GM19452 (cell line): Measurements from ENCODE around the gene ADAMTSL3.
"Not testable (repeated sequence)": the region's sequence is repeated elsewhere in the genome, so short reads cannot be mapped to it uniquely, and the experiment has no call there.

Source experiments
- ATAC-seq: cut with Tn5 transposase; IDR thresholded peaks from one replicate; pipeline ENCODE4 v1.9.1; 2021; ENCODE audit not compliant: unreplicated experiment

Gene ADAMTSL3

DNA sequence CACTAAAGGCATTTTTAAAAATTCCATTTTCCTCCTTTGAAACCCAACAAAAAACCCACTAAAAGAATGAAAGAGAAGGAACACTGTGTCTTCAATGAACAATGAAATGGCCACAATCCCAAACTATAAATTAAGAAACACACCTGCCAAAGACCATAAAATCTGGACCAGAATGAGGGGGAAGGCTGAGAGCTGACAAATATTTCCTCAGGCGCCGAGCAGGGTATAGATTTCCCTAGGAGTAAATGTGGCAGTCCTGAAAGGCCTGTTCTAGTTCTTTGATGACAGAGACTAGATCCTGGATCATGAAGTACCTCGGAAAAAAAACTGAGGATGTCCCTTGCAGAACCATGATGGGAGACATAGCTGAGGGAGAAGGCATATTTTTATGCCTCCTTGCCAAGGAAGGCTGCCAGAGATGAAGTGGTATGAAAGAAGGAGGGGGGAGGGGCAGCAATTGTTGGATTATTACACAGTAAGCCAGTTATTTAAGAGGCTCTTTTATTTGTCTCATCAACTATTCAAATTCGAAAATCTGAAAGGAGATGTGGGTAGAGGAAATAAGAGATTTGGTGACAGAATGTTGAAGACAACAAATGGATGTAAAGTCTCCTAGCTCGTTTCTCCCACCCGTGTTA, 306.4 kb downstream of the ADAMTSL3 start:
- no peak for ATAC-seq

DNA sequence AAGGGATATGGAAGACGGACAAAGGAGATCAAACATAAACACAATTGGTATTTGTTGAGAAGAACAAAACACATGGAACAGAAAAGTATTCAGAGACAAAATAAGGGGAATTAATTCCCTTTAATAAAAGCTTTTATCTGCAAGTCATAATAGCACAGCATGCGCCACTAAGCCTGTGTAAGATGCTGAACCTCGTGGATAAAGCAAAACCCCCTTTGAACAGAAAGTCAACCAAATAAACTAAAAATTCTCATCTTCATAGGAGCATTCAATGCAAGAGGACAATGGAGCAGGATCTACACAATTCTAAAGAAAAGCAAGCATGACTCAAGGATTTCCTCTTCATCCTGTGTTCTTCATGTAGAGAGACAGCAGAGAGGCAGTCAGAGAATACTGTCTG, 307.4 kb downstream of the ADAMTSL3 start:
- no peak for ATAC-seq

DNA sequence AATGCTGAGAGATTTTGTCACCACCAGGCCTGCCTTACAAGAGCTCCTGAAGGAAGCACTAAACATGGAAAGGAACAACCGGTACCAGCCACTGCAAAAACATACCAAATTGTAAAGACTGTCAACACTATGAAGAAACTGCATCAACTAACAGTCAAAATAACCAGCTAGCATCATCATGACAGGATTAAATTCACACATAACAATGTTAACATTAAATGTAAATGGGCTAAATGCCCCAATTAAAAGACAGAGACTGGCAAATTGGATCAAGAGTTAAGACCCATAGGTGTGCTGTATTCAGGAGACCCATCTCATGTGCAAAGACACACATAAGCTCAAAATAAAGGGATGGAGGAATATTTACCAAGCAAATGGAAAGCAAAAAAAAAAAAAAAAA, 311.0 kb downstream of the ADAMTSL3 start:
- ATAC-seq: not testable (repeated sequence)

DNA sequence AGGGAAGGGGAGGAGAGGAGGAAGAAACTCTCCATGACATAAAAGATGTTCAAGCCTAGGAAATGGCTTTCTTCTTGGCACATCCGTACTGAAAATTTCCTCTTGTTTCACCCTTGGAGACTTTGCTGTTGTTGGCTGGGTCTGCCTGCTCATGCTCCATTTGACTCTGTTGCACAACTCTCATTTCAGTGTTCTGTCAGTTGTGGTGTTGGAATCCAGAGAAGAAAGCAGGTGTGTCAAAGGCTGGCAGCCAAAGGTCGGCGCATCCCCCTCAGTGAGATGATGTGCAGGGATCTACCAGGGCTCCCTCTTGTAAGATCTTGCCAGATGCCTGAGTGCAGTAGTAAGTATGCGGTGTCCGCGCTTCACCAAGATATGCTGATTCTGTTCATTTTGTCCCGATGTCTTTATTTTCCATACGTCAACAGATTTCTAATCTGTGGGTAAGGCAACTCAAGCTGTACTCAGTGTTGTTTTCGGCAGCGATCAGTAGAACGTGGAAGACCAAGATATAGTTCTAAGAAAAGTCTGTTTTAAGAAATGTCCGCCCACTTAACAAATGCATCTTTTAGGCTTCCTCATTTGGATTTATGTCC, 316.5 kb downstream of the ADAMTSL3 start:
- ATAC-seq: no peak

DNA sequence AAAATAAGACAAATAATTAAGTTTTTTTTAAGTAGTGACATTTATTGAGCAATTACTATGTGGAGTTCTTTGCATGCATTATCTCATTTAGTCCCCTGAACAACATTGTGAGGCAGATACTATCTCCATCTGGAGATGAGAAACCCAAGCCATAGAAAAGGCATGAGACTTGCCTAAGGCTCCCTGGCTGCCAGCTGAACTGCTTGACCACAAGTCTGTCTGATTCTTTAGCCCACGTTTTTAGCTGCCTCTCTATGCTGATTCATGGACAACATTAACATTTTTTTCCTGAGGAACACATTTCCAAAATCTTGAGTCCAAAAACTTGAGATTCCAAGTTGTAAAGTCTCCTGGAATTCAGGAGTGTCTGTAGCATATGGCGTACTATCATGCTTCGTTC, 318.1 kb downstream of the ADAMTSL3 start:
- no peak for ATAC-seq

DNA sequence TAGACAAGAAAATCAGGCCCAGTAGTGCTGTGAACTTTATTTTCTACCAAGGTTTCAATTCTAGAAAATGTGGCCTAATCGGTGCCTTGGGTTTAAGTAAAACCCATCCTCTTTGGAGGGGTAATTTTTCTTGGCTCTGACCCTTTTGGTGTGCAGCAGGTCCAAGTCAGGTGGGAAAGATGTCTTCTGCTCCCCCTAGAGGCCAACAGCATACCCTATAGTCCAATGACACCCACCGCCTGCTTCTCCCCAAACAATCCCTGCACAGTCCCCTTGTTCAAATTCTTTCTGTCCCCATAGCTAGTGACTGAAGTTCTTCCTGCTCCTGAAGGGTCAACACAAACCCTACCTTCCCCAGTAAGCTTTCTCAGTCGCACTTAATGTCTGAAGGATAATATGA, 319.9 kb downstream of the ADAMTSL3 start:
- ATAC-seq: no peak

DNA sequence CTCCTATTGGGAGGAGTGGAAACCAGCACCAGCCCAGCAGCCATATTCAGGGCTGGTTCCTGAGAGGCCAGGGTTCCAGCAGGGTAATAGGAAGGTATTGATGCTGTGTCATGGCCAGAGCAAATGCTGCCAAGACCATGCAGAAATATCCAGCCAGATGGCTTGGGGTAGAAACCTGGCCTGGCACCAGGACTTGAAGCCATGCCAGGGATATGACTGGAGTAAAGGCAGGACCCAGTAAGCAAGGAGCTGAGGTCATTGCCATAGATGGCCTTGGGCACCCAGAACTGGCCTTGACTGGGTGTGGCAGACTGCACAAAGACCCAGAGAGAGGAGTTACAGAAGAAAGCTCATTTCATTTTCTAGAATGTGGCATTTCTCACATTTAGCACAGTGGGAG, 324.1 kb downstream of the ADAMTSL3 start:
- no peak for ATAC-seq

DNA sequence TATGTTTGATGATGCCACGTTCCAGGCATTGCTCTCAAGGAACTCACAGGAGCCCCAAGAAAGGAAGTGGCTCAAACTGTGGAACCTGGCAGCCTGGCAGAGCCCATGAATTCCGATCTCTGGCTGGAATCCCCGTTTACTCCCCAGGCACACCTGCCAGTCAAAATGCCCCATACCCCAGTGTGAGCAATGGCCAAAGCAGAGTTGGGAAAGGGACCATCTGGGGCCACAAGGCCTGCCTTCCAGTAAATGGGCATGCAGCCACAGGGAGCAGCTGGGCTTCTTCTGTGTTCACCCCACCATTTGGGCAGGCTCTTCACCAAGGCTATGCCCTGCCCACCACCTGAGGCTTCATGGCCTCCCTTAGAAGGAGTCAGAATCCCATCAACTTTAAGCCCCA, 324.7 kb downstream of the ADAMTSL3 start:
- ATAC-seq: no peak

DNA sequence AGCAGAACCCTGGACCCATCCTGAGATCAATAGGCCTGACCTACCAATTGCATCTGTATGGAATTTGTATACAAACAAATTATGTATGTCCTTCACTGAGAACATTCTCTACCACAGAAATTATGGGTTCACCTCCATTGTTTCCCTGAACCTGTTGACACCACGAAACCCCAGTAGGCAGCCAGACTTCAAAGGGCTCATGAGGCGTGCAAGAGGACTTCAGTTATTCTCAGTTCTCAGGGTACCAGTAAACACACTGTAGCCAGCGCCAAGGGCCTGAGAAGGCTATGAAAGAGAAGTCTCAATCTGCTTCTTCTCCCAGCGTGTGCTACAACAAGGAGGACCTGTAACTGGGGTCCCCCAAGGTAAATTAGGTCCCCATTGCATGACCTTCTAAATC, 326.7 kb downstream of the ADAMTSL3 start:
- ATAC-seq: no peak

DNA sequence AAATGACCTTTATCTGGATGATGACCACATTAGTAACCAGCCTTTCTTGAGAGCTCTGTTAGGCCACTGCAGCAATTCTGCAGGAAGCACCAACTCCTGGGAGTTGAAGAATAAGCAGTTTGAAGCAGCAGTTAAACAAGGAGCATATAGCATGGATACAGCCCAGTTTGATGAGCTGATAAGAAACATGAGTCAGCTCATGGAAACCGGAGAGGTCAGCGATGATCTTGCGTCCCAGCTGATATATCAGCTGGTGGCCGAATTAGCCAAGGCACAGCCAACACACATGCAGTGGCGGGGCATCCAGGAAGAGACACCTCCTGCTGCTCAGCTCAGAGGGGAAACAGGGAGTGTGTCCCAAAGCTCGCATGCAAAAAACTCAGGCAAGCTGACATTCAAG, 328.8 kb downstream of the ADAMTSL3 start:
- ATAC-seq: no peak

DNA sequence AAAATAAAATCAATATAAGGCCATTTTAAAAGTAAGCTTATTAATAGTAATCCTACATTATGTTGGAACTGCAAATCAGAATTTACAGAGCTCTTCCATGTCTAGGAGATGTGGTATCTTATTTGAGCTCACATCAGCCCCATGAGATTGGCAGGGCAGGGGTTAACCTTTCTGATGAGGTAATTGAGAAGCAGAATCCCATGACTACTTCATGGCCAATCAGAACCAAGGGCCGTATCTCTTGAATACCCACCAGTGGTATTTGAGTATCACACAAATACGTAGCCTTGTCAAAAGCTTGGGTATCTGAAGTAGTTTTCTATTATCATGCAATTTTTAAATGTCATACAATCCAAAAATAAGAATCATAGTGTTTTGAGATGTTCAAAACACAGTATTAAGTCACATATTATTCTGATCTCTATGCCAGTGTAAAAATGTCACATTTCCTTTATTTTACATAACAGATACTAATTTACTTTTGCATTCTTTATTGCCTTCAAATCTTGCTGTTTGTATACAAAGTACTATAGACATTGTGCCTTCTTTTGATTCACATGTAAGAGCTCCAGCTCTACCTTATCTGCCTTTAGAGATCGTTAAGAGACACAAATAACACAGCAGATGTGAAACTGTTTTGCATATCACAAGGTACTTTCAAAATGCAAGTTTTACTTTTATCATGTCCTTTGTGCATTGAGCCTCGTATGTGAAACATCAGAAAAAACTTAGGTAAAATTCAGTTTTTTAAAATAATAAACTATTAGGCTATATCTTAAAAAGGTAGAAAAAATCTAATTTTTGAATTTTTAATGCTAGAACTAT, 329.9 kb downstream of the ADAMTSL3 start:
- peak; percentile 83 for ATAC-seq

DNA sequence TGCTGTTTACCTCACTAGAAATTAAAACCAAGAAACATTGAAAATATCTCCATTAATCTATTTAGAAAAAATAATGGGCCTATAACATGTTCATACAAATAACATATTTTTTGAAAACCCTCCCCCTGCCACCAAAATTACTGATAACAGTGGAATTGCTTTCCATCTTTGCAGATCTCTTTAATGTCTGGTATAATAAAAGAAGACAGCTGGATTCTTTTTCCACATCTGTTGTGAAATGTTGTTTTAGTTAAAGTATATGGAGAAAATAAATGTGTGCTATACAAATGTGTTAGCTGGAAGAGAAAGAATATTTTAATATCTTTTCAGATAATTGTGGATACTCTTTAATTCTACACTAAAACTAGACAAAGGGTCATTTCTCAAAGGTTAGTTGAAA, 330.7 kb downstream of the ADAMTSL3 start:
- ATAC-seq: no peak

DNA sequence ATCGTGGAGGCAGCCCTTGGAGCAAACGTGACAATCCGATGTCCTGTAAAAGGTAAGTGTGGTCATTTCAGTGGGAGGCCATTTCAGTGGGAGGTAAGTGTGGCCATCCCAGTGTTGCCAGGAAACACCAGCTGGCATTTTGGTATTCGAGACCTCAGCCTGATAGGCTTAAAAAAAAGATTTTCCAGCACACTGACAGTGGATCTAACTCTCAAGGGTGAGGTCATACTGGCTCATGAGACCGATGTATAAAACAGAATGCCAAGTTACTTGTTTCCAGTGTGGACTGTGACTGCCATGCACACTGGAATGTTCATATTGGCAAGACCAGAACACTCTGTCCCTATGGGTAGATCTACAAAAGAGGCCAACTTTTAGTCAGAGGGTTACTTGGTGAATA, 337.2 kb downstream of the ADAMTSL3 start:
- ATAC-seq: no peak

DNA sequence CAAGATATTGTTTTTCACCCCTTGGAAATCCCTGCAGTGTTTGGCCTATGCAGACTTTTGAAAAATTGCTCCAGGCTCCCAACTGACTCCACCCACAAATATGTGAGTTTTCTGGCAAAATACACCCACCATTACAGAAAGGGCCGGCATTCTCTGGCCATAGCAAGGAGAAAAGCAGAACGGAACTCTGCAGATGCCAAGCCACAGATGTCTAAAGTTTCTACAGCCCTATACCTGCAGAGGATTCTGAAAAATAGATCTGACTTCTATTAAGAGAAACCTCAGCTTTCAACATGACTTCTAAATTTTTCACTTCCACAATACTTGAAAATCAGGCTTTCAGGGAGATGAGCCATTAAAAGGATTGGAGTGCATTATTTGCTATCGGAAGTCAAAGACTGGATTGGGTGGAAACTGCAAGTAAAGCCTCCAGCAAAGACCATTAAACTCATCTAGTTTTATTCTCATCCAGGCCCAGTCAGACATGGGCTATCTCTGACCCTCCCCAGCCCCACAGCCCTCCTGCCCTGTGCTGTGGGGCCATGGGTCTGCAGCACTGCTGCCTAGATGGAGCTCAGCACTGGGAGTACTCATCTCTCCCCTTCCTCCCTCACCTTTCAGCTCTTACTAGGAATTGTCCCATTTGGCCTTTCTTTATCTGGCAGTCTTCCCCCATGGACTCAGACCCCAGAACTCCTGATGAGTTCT, 338.6 kb downstream of the ADAMTSL3 start:
- peak; percentile 82 for ATAC-seq

DNA sequence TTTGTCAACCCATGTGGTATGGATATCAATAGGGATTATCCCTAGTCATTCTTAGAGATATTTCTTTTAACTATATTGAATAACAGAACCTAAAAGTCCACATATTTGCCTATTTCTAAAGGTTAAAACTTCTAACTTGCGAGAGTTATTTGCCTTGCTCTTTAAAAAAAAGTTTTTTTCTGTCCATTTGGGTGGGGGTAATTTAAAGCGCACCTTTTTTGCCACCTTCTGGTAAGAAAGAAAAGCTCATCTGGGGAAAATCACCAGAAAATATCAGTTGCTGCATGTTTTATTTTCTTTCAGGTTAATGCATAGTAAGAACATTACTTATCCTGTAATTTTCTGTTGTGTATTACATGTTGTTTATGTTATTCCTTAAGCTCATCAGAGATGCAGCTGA, 339.7 kb downstream of the ADAMTSL3 start:
- ATAC-seq: no peak

DNA sequence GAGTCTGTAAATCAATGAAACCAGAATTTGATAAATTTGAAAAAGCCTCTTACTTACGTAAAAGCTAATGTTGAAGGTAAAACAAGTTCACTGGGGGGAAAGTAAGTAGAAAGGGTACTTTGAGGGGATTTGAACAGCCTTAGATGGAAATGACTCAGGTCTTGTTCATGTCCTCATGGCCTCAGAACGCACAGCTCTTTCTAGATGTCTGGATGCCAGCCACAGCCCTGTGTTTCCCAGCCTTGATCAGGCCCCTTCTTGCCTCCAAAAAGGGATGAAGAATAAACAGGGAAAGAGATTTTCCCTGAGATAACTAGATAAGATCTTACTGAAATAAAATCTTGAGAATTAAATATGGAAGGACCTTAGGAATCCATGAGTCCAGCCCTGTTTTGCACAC, 344.6 kb downstream of the ADAMTSL3 start:
- ATAC-seq: no peak

DNA sequence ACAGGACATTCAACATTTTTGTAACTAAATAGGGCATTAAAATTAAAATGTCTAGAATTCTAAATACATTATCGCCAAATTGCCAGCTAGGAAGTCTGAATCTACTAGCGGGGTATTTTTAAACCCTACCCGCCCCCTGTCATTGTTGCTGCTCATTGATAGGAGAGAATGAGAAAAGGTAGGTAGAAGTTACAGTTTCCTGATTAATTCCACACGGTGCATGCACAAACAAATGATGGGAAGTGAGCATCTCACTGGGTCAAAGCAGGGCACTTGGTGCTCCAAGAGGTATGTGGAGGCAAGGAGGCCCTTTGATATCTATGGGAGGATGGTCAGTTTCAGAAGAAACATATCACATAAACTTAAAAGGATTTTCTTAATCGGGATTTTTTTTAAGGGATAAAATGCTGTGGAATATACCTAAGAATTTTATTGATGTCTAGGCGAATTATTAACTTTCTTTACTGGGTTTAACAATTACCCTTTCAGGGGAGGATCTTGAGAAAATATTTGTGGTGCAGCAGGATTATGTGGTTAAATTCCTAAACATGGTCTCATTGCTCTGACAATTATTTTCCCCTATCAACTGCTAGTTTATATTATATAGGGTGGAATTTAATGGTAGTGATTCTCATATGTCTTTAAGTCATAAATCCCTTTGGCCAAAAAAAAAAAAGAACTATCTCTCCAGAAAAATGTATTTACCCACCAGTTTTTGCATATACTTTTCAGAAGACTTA, 345.6 kb downstream of the ADAMTSL3 start:
- no peak for ATAC-seq

DNA sequence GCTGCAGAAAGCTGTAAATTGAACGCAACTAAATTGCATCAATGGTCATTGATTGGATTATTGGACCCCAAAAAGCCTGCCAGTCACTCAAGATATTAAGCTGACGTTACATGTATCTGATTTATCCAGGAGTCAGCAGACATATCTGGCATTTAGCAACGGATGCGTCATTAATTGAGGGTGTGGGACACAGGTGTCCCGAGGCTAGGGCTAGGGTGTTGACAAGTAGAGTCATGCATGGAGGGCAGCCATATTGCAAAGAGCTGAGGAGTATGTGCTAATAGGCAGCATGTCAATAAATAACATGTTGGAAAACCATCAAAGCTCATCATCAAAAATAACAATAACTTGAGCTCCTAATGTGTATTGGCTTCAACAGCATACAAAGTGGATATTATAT, 347.1 kb downstream of the ADAMTSL3 start:
- ATAC-seq: no peak

DNA sequence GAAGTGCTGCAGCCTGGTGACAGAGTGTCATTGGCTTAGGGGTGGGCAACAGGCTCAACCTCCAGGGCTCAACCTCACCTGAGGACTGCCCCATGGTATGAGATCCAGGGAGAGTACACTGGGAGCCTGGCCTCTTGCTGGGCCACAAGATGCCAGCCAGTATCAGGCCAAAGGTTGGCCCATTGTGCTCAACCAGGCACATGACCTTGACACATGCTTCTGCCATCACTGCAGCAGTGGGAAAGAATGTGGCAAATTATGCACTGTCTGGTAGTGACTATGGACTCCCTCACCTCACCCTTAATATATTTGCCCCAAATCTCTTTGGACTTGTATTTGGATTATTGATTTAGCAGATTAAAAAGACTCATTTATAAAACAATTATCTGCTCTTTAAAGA, 347.7 kb downstream of the ADAMTSL3 start:
- no peak for ATAC-seq

DNA sequence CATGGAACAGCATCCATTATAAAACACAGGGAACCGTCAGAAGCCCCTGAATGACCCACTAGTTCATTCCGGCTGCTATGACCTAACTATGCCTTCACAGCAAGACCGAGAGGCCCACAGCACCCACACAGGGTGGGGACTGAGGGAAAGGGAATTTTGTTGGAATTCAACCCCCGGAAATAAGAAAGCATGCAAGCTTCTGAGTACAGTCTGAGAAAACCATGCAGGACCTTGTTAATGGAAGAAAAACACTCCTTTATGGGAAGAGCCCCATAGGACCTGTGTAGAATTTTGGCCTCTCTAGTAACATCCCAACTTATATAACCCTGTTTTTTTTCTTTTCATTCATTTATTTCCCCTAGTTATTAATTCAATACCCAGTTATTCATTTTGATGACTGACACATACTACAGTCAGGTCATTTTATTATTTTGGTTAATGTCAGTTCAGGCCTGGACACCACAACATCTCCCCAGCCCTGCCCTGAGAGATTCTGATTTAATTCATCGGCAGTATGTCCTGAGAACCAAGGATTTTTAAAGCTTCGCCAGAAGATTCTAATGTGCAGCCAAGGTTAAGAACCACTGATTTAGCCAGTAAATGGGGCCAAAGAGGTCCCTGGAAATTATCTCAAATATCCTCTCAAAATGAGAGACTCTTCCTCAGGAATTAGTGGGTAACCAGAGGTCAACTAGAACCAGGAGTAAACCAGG, 350.0 kb downstream of the ADAMTSL3 start:
- ATAC-seq: no peak
